Measurements from ENCODE around the gene MAP3K8. TPM values are rescaled to one million over a fixed set of nuclear protein-coding genes. Genes with fewer than 3 reads are reported as not detected.

Gene MAP3K8
- total RNA-seq, 1 donor from 2014 or later: 33.7 TPM

DNA sequence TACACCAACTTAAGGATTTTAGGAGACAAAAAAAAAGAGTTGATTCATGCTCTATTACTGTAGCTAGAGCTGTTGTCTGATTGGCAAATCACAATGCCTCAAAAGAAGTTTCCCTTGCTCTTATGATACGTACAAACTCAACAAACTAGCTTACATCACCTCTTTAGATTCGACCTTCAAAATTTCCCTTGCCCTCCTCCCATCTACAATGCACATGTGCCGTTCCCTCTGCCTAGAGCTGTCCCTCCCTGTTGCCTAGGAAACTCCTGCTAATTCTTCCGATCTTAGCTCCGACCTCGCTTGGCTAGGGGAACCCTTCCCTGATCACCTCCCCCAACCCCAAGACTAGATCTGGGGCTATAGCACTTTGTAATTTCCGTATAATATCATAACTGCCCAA, 55.4 kb downstream of the MAP3K8 start:
- ATAC-seq (no peak), DNase-seq (no peak)
- H3K4me3 ChIP-seq: no peak overlapping the region
- no peaks in the 10 kb centered on the region for H3K36me3 ChIP-seq
- peaks cover 7% of the 10 kb centered on the region for H3K4me1 ChIP-seq
- no peaks in the 10 kb centered on the region for H3K9me3 ChIP-seq
- H3K27ac ChIP-seq: no peak overlapping the region
- intact Hi-C loops (cut with DNase I): no loop called here
- TF ChIP-seq, protein P1, sequence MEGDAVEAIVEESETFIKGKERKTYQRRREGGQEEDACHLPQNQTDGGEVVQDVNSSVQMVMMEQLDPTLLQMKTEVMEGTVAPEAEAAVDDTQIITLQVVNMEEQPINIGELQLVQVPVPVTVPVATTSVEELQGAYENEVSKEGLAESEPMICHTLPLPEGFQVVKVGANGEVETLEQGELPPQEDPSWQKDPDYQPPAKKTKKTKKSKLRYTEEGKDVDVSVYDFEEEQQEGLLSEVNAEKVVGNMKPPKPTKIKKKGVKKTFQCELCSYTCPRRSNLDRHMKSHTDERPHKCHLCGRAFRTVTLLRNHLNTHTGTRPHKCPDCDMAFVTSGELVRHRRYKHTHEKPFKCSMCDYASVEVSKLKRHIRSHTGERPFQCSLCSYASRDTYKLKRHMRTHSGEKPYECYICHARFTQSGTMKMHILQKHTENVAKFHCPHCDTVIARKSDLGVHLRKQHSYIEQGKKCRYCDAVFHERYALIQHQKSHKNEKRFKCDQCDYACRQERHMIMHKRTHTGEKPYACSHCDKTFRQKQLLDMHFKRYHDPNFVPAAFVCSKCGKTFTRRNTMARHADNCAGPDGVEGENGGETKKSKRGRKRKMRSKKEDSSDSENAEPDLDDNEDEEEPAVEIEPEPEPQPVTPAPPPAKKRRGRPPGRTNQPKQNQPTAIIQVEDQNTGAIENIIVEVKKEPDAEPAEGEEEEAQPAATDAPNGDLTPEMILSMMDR (IDR thresholded peaks at IDR 0.05): no peak
- H3K27me3 ChIP-seq: no peaks in the 10 kb centered on the region

DNA sequence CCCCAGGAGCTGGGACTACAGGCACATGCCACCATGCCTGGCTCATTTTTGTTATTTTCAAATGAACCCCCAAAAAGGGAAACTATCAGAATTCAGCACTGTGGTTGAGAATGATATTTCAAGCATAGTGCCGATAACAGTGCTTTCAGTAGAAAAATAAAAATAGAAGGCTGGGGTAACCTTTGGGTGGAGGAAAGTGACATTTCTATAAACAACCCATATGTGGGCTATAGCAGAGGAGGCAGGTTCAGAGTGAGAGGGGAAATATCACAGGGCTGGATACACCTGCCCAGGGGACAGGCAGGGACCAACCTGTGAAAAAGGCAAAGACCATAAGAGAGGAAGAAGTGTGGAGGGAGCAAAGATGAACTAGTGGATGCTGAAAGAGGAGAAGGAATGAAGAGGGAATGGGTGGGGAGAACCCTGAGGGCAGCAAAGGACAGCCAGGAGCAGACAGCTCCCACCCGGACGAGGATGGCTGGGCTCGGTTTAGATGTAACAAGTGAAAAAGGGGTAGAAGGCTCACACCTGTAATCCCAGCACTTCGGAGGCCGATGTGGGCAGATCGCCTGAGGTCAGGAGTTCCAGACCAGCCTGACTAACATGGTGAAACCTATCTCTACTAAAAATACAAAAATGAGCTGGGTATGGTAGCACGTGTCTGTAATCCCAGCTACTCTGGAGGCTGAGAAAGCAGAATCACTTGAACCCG, 56.5 kb downstream of the MAP3K8 start:
- Histone ChIP-seq H3K4me1 (peaks cover 7% of the 10 kb centered on the region), H3K27me3 (no peaks in the 10 kb centered on the region), H3K9me3 (no peaks in the 10 kb centered on the region), H3K27ac (no peak overlapping the region), H3K4me3 (no peak overlapping the region), H3K36me3 (no peaks in the 10 kb centered on the region)
- intact Hi-C loops (cut with DNase I): no loop called here
- DNase-seq (no peak), ATAC-seq (no peak)
- TF ChIP-seq, protein P1 (IDR thresholded peaks at IDR 0.05): no peak

DNA sequence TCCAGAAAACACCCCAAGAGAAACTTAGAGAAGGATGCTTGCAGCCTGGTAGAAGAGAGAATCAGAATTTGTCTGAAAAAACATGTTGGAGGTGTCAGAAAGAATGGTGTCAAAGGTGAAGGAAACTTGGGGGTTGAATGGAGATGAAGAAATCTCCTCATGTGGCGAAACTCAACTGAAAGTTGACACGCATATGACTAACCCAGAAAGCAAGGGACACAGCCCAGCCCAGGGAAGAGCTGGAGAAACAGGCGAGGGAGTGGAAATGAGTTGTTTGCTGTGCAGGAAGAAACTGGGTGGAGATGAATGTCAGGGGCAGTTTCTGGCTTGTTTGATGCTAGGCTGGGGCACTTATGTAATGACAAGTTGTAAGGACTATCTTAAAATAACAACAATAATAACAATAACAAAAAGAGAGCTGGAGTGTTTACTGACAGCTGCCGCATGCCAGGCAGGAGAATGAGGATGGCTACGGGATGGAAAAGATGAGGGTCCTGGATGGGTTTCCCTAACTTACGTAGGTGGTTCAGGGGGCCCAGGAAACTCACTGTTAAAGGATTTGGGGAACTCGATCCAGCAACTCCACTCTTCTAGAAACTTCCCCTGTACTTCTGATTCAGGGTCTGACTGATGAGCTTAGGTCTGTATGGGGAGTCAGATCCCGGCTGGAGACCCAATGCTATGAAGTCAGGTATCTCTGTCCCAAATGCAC, 57.4 kb downstream of the MAP3K8 start:
- Histone ChIP-seq H3K36me3 (no peaks in the 10 kb centered on the region), H3K4me1 (peaks cover 7% of the 10 kb centered on the region), H3K27me3 (no peaks in the 10 kb centered on the region), H3K27ac (no peak overlapping the region), H3K9me3 (no peaks in the 10 kb centered on the region), H3K4me3 (no peak overlapping the region)
- intact Hi-C loops (cut with DNase I): no loop called here
- ATAC-seq (peak; percentile 51), DNase-seq (no peak)
- TF ChIP-seq, protein P1 (IDR thresholded peaks at IDR 0.05): no peak

DNA sequence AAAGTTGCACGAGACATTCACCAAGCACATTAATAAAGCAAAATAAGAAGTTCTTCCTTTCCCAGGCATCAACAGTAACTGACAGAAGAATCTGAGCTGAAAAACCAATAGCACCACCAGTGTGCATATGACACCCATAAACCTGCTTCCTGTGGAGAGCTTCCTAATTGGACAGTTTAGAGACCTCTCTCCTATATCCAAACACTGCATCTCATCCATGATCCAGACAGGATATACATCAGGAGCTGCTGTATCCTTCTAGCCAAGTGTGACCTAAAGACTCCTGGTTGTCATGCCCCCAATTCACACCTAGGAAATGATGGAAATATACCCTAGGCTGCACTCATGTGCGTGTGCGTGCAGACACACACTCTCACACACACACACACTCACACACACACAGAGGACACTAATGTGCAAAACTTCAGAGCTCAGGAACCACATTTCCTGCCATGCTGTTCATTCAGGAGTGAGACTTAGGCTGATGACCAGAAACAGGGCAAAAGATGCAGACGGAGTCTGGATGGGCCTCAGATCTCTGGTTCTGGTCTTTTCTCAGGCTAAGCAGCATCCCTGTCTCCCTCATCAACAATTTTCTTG, 58.0 kb downstream of the MAP3K8 start:
- Histone ChIP-seq H3K4me1 (peaks cover 7% of the 10 kb centered on the region), H3K36me3 (no peaks in the 10 kb centered on the region), H3K27ac (no peak overlapping the region), H3K4me3 (no peak overlapping the region), H3K9me3 (no peaks in the 10 kb centered on the region), H3K27me3 (no peaks in the 10 kb centered on the region)
- DNase-seq (no peak), ATAC-seq (no peak)
- TF ChIP-seq, protein P1 (IDR thresholded peaks at IDR 0.05): no peak
- intact Hi-C loops (cut with DNase I): no loop called here

GRCh38 chr10:30493609-30494530, 59.9 kb downstream of the MAP3K8 start:
- H3K27ac ChIP-seq: peak overlapping the region; percentile 45
- no peak overlapping the region for H3K4me3 ChIP-seq

More at GRCh38 chr10:30493609-30494530, 59.9 kb downstream of the MAP3K8 start:
- peak; percentile 73 for DNase-seq
- Histone ChIP-seq H3K4me1 (peaks cover 15% of the 10 kb centered on the region), H3K36me3 (no peaks in the 10 kb centered on the region), H3K27me3 (no peaks in the 10 kb centered on the region), H3K9me3 (no peaks in the 10 kb centered on the region)
- ATAC-seq: peak; percentile 95
- intact Hi-C loops (cut with DNase I): no loop called here
- TF ChIP-seq, protein P1 (IDR thresholded peaks at IDR 0.05): peak; percentile 12

All from upper lobe of right lung (tissue), 1 donor.